HepG2 (cell line): ENCODE data around the gene HECTD1. TPM values are rescaled to one million over a fixed set of nuclear protein-coding genes. Genes with fewer than 3 reads are reported as not detected.

ENCODE experiments used
- ATF7 ChIP-seq, 2 experiments: fragments of 450-650 bp in 1 of 2; sonication (generic) in 1 of 2; formaldehyde crosslinking in 1 of 2; IDR thresholded peaks; 2 replicates each; pipeline versions ENCODE4 v1.4.0 to v1.6.1; 2016 to 2020; ENCODE audit warnings: antibody characterized with exemption in 1 of 2, mild to moderate bottlenecking in 1 of 2, missing genetic modification reagents in 1 of 2
- KLF16 ChIP-seq, 2 experiments: sonication (generic) in 1 of 2; formaldehyde crosslinking in 1 of 2; IDR thresholded peaks; 2 replicates each; pipeline versions ENCODE4 v1.6.1 to v1.8.0; 2016 to 2023; ENCODE audit warnings: missing genetic modification reagents in 2 of 2, missing compliant biosample characterization in 1 of 2
- MED13 ChIP-seq: sonication (generic); formaldehyde crosslinking; IDR thresholded peaks from 2 replicates; pipeline ENCODE4 v1.5.0; 2020; ENCODE audit warnings: missing genetic modification reagents
- NCOA2 ChIP-seq: sonication (generic); formaldehyde crosslinking; IDR thresholded peaks from 2 replicates; pipeline ENCODE4 v1.8.0; 2022; ENCODE audit warnings: inconsistent platforms
- NFKBIZ ChIP-seq: IDR thresholded peaks from 2 replicates; pipeline ENCODE4 v1.6.1; 2018; ENCODE audit warnings: missing genetic modification reagents, missing compliant biosample characterization
- PPARG ChIP-seq: conservative IDR thresholded peaks from 2 replicates; pipeline ENCODE4 v1.6.1; 2016; ENCODE audit warnings: missing biosample characterization, missing genetic modification reagents
- TMF1 ChIP-seq: sonication (generic); formaldehyde crosslinking; IDR thresholded peaks from 2 replicates; pipeline ENCODE4 v1.8.1; 2022; ENCODE audit warnings: low read depth, missing genetic modification reagents
- TRIM24 ChIP-seq: sonication (generic); formaldehyde crosslinking; IDR thresholded peaks from 2 replicates; pipeline ENCODE4 v1.8.0; 2022; ENCODE audit warnings: mild to moderate bottlenecking, missing genetic modification reagents
- ZMAT3 ChIP-seq: sonication (generic); formaldehyde crosslinking; conservative IDR thresholded peaks from 2 replicates; pipeline ENCODE4 v1.7.0; 2021; ENCODE audit warnings: missing genetic modification reagents
- ZNF207 ChIP-seq: fragments of 450-650 bp; IDR thresholded peaks from 2 replicates; pipeline ENCODE4 v1.6.1; 2016; ENCODE audit warnings: antibody characterized with exemption, borderline replicate concordance
- ZNF530 ChIP-seq: sonication (generic); formaldehyde crosslinking; IDR thresholded peaks from 2 replicates; pipeline ENCODE4 v1.5.0; 2020; ENCODE audit warnings: low read depth, mild to moderate bottlenecking, missing genetic modification reagents
- ZNF660 ChIP-seq: sonication (generic); formaldehyde crosslinking; IDR thresholded peaks from 2 replicates; pipeline ENCODE4 v1.5.1; 2020; ENCODE audit warnings: mild to moderate bottlenecking, low read depth, missing genetic modification reagents, borderline replicate concordance
- ZSCAN29 ChIP-seq: sonication (generic); formaldehyde crosslinking; conservative IDR thresholded peaks from 2 replicates; pipeline ENCODE4 v1.4.0; 2020; ENCODE audit warnings: mild to moderate bottlenecking, missing genetic modification reagents
- polyA plus RNA-seq, 8 experiments: library from polyadenylated mRNA; depleted of rRNA in 3 of 8; stranded (reverse) in 7 of 8; unstranded in 1 of 8; fragments of >200 nt; fragmentation: Illumina TruSeq in 4 of 8; extraction: Trizol in 4 of 8; gene quantifications; 2 replicates each; pipeline versions ENCODE4 v1.2.1 to v1.2.3, GENCODE V29; 2011 to 2016; ENCODE audit warnings: low read depth in 4 of 8, missing spikeins in 1 of 8, mixed read lengths in 1 of 8; ENCODE audit not compliant: insufficient read depth in 1 of 8
- total RNA-seq, 5 experiments: library from RNA; depleted of rRNA; stranded (reverse); fragments of >200 nt; fragmentation: Illumina TruSeq; extraction: Trizol; gene quantifications; 2 replicates each; pipeline ENCODE4 v1.2.3, GENCODE V29; 2016; ENCODE audit warnings: low read depth in 1 of 5
- TF ChIP-seq, protein P1 (sequence below): sonication (generic); formaldehyde crosslinking; IDR thresholded peaks from 2 replicates; pipeline ENCODE4 v1.9.0; 2022; ENCODE audit warnings: missing genetic modification reagents, mild to moderate bottlenecking, borderline replicate concordance
- TF ChIP-seq, protein P2 (sequence below): sonication (generic); formaldehyde crosslinking; IDR thresholded peaks from 2 replicates; pipeline ENCODE4 v1.4.0; 2020; ENCODE audit warnings: mild to moderate bottlenecking, missing genetic modification reagents, borderline replicate concordance
- TF ChIP-seq, protein P3 (sequence below): sonication (generic); formaldehyde crosslinking; IDR thresholded peaks from 2 replicates; pipeline ENCODE4 v1.4.0; 2020; ENCODE audit warnings: missing genetic modification reagents
- TF ChIP-seq, protein P4 (sequence below): sonication (generic); formaldehyde crosslinking; IDR thresholded peaks from 2 replicates; pipeline ENCODE4 v1.4.0; 2020; ENCODE audit warnings: missing genetic modification reagents, borderline replicate concordance

Gene HECTD1
- total and polyA plus RNA-seq, 2 of the 13 experiments (the other 11 are each of a cell fraction or from before 2014, with no cell fraction given) = 312 to 560 TPM

DNA sequence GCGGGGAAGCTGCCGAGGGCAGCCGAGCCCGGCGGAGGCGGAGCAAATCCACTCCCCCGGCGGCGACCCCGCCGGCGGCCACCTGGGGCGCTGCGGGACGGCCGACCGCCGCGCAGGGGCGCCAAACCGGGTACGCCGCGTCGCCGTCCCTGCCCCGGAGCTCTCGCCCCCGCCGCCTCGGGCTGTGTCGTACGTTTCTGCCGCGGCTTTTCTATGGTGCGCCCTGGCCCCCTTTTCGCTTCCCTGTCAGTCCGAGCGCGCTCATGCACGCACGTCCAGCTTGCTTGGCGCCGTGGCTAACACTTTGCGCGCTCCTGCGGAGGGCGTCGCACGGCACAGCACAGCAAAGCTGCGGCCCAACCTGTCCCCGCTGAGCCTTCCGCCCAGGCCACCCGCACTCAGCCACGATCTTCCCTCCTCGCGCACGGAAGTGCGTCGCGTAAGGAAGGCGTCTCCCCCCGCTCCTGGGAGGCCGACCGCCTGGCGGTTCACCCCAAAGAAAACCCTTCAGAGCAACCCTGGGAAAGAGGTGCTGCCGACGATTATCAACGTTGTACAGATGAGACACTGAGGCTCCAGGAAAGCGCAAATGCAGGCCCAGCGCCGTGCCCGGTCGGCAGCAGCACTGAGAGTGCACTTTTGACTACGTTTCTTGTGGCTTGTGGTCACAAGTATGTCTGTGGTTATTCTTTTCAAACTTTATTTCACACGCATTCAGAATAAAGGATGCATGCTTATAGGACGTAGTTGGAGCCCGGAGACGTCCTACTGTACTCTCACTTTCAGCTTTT, at the start of gene HECTD1 (continued):
- TF ChIP-seq ZNF207 = no peak
- TF ChIP-seq, protein P1, sequence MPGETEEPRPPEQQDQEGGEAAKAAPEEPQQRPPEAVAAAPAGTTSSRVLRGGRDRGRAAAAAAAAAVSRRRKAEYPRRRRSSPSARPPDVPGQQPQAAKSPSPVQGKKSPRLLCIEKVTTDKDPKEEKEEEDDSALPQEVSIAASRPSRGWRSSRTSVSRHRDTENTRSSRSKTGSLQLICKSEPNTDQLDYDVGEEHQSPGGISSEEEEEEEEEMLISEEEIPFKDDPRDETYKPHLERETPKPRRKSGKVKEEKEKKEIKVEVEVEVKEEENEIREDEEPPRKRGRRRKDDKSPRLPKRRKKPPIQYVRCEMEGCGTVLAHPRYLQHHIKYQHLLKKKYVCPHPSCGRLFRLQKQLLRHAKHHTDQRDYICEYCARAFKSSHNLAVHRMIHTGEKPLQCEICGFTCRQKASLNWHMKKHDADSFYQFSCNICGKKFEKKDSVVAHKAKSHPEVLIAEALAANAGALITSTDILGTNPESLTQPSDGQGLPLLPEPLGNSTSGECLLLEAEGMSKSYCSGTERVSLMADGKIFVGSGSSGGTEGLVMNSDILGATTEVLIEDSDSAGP (CRISPR knock-in tag) = peak; percentile 99
- TF ChIP-seq, protein P2, sequence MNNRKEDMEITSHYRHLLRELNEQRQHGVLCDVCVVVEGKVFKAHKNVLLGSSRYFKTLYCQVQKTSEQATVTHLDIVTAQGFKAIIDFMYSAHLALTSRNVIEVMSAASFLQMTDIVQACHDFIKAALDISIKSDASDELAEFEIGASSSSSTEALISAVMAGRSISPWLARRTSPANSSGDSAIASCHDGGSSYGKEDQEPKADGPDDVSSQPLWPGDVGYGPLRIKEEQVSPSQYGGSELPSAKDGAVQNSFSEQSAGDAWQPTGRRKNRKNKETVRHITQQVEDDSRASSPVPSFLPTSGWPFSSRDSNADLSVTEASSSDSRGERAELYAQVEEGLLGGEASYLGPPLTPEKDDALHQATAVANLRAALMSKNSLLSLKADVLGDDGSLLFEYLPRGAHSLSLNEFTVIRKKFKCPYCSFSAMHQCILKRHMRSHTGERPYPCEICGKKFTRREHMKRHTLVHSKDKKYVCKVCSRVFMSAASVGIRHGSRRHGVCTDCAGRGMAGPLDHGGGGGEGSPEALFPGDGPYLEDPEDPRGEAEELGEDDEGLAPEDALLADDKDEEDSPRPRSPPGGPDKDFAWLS = peak; percentile 72
- peak; percentile 89; the same call in 1 of the 2 replicates for TF ChIP-seq NFKBIZ (CRISPR knock-in tag)
- TF ChIP-seq ZNF660 (CRISPR knock-in tag) = peak; percentile 92
- TF ChIP-seq NCOA2 (CRISPR knock-in tag) = peak; percentile 90
- no peak for TF ChIP-seq ATF7 (IDR thresholded peaks at IDR 0.05)
- peak; percentile 88 for TF ChIP-seq ATF7 (CRISPR knock-in tag; IDR thresholded peaks at IDR 0.05)
- TF ChIP-seq KLF16 (CRISPR knock-in tag; IDR thresholded peaks at IDR 0.05) = peak; percentile 93 to 99; a peak in 3 of 4 replicates
- no peak for TF ChIP-seq ZNF530 (CRISPR knock-in tag)
- TF ChIP-seq ZMAT3 (CRISPR knock-in tag) = peak; percentile 100
- TF ChIP-seq, protein P3, sequence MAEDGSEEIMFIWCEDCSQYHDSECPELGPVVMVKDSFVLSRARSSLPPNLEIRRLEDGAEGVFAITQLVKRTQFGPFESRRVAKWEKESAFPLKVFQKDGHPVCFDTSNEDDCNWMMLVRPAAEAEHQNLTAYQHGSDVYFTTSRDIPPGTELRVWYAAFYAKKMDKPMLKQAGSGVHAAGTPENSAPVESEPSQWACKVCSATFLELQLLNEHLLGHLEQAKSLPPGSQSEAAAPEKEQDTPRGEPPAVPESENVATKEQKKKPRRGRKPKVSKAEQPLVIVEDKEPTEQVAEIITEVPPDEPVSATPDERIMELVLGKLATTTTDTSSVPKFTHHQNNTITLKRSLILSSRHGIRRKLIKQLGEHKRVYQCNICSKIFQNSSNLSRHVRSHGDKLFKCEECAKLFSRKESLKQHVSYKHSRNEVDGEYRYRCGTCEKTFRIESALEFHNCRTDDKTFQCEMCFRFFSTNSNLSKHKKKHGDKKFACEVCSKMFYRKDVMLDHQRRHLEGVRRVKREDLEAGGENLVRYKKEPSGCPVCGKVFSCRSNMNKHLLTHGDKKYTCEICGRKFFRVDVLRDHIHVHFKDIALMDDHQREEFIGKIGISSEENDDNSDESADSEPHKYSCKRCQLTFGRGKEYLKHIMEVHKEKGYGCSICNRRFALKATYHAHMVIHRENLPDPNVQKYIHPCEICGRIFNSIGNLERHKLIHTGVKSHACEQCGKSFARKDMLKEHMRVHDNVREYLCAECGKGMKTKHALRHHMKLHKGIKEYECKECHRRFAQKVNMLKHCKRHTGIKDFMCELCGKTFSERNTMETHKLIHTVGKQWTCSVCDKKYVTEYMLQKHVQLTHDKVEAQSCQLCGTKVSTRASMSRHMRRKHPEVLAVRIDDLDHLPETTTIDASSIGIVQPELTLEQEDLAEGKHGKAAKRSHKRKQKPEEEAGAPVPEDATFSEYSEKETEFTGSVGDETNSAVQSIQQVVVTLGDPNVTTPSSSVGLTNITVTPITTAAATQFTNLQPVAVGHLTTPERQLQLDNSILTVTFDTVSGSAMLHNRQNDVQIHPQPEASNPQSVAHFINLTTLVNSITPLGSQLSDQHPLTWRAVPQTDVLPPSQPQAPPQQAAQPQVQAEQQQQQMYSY (CRISPR knock-in tag) = no peak
- TF ChIP-seq, protein P4, sequence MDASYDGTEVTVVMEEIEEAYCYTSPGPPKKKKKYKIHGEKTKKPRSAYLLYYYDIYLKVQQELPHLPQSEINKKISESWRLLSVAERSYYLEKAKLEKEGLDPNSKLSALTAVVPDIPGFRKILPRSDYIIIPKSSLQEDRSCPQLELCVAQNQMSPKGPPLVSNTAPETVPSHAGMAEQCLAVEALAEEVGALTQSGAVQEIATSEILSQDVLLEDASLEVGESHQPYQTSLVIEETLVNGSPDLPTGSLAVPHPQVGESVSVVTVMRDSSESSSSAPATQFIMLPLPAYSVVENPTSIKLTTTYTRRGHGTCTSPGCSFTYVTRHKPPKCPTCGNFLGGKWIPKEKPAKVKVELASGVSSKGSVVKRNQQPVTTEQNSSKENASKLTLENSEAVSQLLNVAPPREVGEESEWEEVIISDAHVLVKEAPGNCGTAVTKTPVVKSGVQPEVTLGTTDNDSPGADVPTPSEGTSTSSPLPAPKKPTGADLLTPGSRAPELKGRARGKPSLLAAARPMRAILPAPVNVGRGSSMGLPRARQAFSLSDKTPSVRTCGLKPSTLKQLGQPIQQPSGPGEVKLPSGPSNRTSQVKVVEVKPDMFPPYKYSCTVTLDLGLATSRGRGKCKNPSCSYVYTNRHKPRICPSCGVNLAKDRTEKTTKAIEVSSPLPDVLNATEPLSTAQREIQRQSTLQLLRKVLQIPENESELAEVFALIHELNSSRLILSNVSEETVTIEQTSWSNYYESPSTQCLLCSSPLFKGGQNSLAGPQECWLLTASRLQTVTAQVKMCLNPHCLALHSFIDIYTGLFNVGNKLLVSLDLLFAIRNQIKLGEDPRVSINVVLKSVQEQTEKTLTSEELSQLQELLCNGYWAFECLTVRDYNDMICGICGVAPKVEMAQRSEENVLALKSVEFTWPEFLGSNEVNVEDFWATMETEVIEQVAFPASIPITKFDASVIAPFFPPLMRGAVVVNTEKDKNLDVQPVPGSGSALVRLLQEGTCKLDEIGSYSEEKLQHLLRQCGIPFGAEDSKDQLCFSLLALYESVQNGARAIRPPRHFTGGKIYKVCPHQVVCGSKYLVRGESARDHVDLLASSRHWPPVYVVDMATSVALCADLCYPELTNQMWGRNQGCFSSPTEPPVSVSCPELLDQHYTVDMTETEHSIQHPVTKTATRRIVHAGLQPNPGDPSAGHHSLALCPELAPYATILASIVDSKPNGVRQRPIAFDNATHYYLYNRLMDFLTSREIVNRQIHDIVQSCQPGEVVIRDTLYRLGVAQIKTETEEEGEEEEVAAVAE (CRISPR knock-in tag) = no peak; the same call in none of the 2 replicates
- TF ChIP-seq ZSCAN29 = peak; percentile 99
- TF ChIP-seq TRIM24 (CRISPR knock-in tag) = peak; percentile 52
- TF ChIP-seq TMF1 (CRISPR knock-in tag) = peak; percentile 79; the same call in 1 of the 2 replicates
- peak; percentile 85 for TF ChIP-seq PPARG (CRISPR knock-in tag)
- TF ChIP-seq MED13 (CRISPR knock-in tag) = peak; percentile 91
